Measurements from ENCODE around the gene PRDM16. TPM values are rescaled to one million over a fixed set of nuclear protein-coding genes. Genes with fewer than 3 reads are reported as not detected.

PRDM16 gene
- total RNA-seq, 1 experiment from 2014 or later: 5.3 TPM

DNA sequence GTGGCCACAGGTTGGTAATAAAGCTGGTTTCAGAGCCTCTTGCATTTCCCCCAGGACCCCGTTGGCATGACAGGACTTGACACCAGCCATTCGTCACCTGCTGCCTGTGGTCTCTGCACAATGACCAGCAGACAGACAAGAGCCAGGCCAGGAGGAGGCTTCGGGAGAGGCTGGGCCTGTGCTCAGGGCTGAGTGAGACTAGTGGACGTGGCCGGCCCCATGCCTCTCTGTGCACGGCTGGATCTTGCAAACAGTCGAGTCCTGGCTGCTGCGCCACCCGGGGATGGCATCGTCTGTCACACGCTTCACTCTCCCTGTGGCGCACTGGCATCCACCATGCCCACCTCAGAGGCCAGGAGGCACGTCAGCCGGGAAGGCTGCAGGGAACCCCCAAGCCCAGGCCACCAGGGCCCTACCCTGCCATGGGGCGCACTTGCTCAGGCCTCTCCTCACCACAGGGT, 208.0 kb downstream of the PRDM16 start:
- no peaks in the 10 kb centered on the region for H3K27me3 ChIP-seq (replicated peaks; ENCODE audit: control insufficient read depth, insufficient read depth, low read length)
- H3K27me3 Mint-ChIP-seq (ENCODE audit: insufficient read depth, unreplicated experiment): no peaks in the 10 kb centered on the region
- H3K9me3 ChIP-seq: no peaks in the 10 kb centered on the region
- no peaks in the 10 kb centered on the region for H3K9me3 Mint-ChIP-seq (ENCODE audit: unreplicated experiment)
- POLR2A ChIA-PET: no interaction called here
- H3K27ac Mint-ChIP-seq (ENCODE audit: unreplicated experiment): no peak overlapping the region
- H3K36me3 Mint-ChIP-seq (ENCODE audit: insufficient read depth, unreplicated experiment): no peaks in the 10 kb centered on the region
- BruUV-seq (replicated peaks): no TSS peak
- TF ChIP-seq, protein P1, sequence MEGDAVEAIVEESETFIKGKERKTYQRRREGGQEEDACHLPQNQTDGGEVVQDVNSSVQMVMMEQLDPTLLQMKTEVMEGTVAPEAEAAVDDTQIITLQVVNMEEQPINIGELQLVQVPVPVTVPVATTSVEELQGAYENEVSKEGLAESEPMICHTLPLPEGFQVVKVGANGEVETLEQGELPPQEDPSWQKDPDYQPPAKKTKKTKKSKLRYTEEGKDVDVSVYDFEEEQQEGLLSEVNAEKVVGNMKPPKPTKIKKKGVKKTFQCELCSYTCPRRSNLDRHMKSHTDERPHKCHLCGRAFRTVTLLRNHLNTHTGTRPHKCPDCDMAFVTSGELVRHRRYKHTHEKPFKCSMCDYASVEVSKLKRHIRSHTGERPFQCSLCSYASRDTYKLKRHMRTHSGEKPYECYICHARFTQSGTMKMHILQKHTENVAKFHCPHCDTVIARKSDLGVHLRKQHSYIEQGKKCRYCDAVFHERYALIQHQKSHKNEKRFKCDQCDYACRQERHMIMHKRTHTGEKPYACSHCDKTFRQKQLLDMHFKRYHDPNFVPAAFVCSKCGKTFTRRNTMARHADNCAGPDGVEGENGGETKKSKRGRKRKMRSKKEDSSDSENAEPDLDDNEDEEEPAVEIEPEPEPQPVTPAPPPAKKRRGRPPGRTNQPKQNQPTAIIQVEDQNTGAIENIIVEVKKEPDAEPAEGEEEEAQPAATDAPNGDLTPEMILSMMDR (IDR thresholded peaks at IDR 0.05; ENCODE audit: insufficient read depth in 1 of 2, low read depth in 1 of 2, low read length in 1 of 2, severe bottlenecking in 1 of 2, unreplicated experiment in 1 of 2): no peak
- intact Hi-C loops (cut with micrococcal nuclease; ENCODE audit: unreplicated experiment): no loop called here
- no peak for DNase-seq
- H3K36me3 ChIP-seq (ENCODE audit: control insufficient read depth, insufficient read depth, low read length): no peaks in the 10 kb centered on the region
- no peak overlapping the region for H3K4me3 ChIP-seq (ENCODE audit: low read depth, low read length)
- H3K4me1 ChIP-seq: no peaks in the 10 kb centered on the region
- CTCF ChIA-PET: no interaction called here
- no peaks in the 10 kb centered on the region for H3K4me1 Mint-ChIP-seq (ENCODE audit: low read depth, unreplicated experiment)
- H3K4me3 Mint-ChIP-seq (ENCODE audit: unreplicated experiment): no peak overlapping the region

DNA sequence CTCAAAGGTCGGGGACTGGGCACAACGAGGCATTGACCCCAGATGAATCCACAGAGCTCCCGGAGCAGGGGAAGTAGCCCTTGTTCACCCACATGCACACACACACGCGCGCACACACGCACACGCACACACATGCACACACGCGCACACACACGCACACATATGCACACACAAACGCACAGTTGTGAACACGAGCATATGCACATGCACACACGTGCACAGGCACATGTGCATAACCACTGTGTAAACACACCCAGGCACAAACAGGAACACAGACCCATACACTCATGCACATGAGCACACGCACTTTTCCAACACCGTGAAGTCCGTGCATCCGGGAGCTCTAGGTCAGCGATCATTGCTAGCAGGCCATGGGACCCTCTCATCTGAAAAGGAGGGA, 208.6 kb downstream of the PRDM16 start:
- POLR2A ChIA-PET: no interaction called here

DNA sequence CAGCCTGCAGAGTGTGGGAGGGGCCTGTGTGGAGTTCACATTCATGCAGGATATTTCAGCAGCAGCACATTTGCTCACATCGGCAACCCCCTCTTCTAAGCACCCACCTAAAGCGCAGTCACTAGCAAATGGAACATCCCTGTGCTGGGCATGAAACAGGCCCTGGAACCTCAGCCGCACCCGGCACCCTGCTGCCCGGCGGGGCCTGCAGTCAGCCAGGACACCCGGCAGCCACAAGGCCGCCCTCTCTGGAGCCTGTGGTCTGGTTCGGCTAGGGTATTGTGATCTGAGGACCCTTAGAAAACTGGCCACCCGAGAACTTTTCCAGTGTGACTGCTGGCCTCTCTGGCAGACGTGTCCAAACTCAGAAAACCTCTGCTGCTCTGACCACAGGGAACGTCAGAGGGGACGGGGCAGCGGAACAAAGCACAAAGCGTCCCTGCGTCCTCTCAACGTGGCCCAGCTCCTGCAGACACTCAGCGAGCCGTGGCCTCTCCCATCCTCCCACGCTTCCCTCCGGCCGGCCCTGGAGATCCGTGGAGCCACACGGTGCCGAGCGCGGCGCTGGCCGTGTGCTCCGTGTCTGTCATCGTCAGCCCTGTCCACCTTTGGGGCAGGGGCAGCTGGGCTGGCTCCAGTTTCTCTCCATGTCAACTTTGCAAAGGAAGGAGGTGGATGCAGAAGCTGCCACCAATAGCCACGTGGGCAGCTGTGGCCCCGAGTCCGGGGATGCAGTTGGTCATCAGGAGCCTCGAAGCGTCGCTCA, 209.6 kb downstream of the PRDM16 start:
- H3K4me1 ChIP-seq: no peaks in the 10 kb centered on the region
- H3K27ac Mint-ChIP-seq (ENCODE audit: unreplicated experiment): no peak overlapping the region
- no peak for DNase-seq
- no TSS peak for BruUV-seq (replicated peaks)
- H3K36me3 Mint-ChIP-seq (ENCODE audit: insufficient read depth, unreplicated experiment): peaks cover 5% of the 10 kb centered on the region
- no peak overlapping the region for H3K4me3 Mint-ChIP-seq (ENCODE audit: unreplicated experiment)
- TF ChIP-seq, protein P1 (IDR thresholded peaks at IDR 0.05; ENCODE audit: insufficient read depth in 1 of 2, low read depth in 1 of 2, low read length in 1 of 2, severe bottlenecking in 1 of 2, unreplicated experiment in 1 of 2): no peak
- intact Hi-C loops (cut with micrococcal nuclease; ENCODE audit: unreplicated experiment): no loop called here
- ChIA-PET CTCF (no interaction called here), POLR2A (no interaction called here)
- H3K27me3 Mint-ChIP-seq (ENCODE audit: insufficient read depth, unreplicated experiment): no peaks in the 10 kb centered on the region
- H3K27me3 ChIP-seq (replicated peaks; ENCODE audit: control insufficient read depth, insufficient read depth, low read length): no peaks in the 10 kb centered on the region
- H3K9me3 ChIP-seq: no peaks in the 10 kb centered on the region
- H3K36me3 ChIP-seq (ENCODE audit: control insufficient read depth, insufficient read depth, low read length): no peaks in the 10 kb centered on the region
- no peaks in the 10 kb centered on the region for H3K4me1 Mint-ChIP-seq (ENCODE audit: low read depth, unreplicated experiment)
- no peak overlapping the region for H3K4me3 ChIP-seq (ENCODE audit: low read depth, low read length)
- H3K9me3 Mint-ChIP-seq (ENCODE audit: unreplicated experiment): no peaks in the 10 kb centered on the region

More for the DNA sequence above, 208.6 kb downstream of the PRDM16 start:
- Mint-ChIP-seq H3K36me3 (ENCODE audit: insufficient read depth, unreplicated experiment) (no peaks in the 10 kb centered on the region), H3K27ac (ENCODE audit: unreplicated experiment) (no peak overlapping the region), H3K4me1 (ENCODE audit: low read depth, unreplicated experiment) (no peaks in the 10 kb centered on the region), H3K9me3 (ENCODE audit: unreplicated experiment) (no peaks in the 10 kb centered on the region), H3K27me3 (ENCODE audit: insufficient read depth, unreplicated experiment) (no peaks in the 10 kb centered on the region), H3K4me3 (ENCODE audit: unreplicated experiment) (no peak overlapping the region)
- no peaks in the 10 kb centered on the region for H3K36me3 ChIP-seq (ENCODE audit: control insufficient read depth, insufficient read depth, low read length)
- H3K9me3 ChIP-seq: no peaks in the 10 kb centered on the region
- TF ChIP-seq, protein P1 (IDR thresholded peaks at IDR 0.05; ENCODE audit: insufficient read depth in 1 of 2, low read depth in 1 of 2, low read length in 1 of 2, severe bottlenecking in 1 of 2, unreplicated experiment in 1 of 2): no peak
- no peak for DNase-seq
- CTCF ChIA-PET: no interaction called here
- intact Hi-C loops (cut with micrococcal nuclease; ENCODE audit: unreplicated experiment): no loop called here
- H3K27me3 ChIP-seq (replicated peaks; ENCODE audit: control insufficient read depth, insufficient read depth, low read length): no peaks in the 10 kb centered on the region
- H3K4me3 ChIP-seq (ENCODE audit: low read depth, low read length): no peak overlapping the region
- BruUV-seq (replicated peaks): no TSS peak
- H3K4me1 ChIP-seq: no peaks in the 10 kb centered on the region
